Measurements from ENCODE around the gene BICD1.

Gene BICD1

GRCh38 chr12:32240162-32240561, 133.5 kb downstream of the BICD1 start:
- no peak for DNase-seq (ENCODE audit: low read depth in 3 of 3, low spot score in 1 of 3)

DNA sequence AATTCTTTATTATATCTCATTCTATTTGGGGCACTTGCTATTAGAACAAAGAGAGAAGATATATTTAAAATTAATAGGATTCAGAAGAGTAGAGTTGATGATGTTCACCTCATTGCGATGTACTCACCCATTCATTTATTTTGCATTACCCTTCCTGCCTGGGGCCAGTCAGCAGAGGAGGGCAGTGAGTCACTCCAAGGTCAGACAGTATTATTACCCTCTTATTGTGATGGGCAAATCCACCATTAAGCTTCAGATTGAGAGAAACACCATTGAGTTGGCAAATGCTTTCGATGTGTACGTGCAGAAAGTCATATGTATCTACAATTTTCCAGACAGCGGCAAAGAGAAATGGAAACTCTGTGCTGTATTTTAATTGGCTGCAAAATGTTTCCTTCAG, 134.2 kb downstream of the BICD1 start:
- no peak for DNase-seq (ENCODE audit: low read depth in 3 of 3, low spot score in 1 of 3)

DNA sequence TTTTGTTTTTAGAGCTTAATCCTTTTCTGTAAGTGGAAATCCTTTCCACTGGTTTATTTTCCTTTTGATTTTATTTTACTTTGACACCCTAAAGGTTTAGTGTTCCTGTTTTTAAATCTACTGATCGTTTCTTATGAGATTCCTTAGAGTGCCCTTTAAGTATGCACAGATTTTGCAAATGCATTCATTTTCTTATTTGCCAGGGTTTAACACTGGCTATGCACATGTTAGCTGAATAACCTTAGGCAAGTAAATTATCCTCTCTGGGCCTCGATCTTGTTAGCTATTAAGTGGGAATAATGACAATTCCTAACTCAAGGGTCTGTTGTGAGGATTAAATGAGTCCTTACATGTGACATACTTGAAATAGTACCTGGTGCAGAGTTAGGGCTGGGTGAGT, 136.0 kb downstream of the BICD1 start:
- DNase-seq (ENCODE audit: low read depth in 3 of 3, low spot score in 1 of 3) = no peak

GRCh38 chr12:32248441-32249140, 141.9 kb downstream of the BICD1 start:
- DNase-seq (ENCODE audit: low read depth in 3 of 3, low spot score in 1 of 3) = no peak

GRCh38 chr12:32249777-32250176, 143.1 kb downstream of the BICD1 start:
- DNase-seq (ENCODE audit: low read depth in 3 of 3, low spot score in 1 of 3) = no peak

DNA sequence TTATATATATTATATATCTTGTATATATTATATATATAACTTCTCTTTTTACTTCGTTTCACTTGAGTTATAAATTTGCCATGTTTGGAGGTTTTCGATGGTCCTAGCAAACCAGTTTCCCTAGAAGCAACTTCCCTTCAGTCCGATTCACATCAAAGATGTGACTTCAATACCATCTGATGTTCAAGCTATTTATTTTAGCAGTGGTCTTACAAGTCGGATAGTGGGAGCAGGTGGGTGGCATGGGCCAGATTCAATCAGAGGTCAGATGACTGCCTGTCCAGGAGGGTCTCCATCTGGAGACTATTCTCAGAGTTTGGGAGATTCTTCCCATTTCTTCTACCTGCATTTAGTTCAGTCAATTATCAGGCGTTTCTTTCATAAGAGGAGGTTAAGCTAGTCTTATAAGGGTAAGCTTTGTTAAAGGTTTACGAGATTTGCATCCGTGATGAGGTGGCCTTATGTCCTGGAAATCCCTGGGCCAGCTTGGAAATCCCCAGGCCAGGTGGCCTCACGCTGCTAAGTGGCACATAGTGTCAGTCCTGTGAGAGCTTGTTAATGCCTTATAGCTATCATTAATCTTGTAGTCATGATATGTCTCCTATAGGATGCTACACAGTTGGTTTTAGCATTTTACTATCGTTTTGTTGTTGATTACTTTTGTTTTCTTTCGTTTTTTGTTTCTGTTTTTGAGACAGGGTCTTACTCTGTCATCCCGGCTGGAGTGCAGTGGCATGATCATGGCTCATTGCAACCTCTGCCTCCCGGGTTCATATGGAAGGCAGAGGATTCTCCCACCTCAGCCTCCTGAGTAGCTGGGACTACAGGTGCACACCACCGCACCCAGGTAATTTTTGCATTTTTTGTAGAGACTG, 145.8 kb downstream of the BICD1 start:
- no peak for DNase-seq (ENCODE audit: low read depth in 3 of 3, low spot score in 1 of 3)

DNA sequence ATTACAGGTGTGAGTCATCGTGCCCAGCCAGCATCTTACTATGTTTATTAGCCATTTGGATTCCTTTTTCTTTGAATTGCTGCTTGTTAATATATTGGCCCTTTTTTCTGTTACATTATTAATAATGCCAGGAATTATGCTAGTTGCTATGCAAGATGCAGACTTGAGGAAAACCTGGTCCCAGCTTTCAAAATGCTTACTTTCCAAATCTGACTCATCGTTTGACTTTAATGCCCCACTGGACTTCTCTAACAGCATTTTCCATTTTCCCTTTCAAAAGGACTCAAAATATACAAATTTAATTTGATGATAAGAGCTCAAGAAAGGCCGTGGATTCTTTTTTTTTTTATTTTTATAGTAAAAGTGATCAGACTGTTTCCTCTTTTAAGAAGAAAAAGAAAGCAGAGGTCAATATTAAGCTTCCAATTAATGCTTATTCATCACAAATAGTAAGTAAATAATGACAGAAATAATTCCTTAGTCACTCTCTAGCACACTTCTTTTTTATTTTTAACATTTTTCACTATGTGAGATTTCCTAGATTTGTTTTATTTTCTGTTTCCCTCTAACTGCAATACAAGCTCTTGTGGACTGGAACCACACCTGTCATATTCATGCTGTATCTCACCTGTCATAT, 146.6 kb downstream of the BICD1 start:
- DNase-seq (ENCODE audit: low read depth in 3 of 3, low spot score in 1 of 3) = no peak

DNA sequence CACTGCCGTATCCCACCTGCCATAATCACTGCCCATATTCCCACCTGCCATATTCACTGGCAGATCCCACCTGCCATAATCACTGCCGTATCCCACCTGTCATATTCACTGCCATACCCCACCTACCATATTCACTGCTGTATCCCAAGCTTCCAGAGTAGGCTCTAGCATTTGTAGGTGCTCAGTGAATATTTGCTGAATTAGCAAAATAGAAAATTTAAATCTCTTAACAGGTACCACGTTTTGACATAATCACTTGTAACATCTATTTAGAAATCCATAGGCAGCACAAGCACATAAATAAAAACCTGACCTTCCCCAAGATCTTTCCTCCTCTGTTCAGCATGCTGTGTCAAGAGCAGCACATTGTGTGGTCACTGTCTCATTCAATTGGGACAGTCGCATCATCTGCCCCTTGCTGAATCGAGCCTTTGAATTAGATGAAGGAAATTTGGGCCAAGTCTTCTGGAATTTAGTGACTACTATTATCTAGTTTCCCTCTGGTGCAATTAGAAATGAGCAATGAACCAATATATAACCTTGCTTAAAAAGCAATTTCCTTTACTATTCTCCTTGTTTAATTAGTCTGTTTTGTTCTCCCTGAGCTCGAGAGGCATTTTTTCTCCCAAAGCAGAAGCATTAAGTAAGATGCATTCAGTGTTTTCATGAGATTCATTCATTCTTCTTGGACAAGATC, 147.8 kb downstream of the BICD1 start:
- no peak for DNase-seq (ENCODE audit: low read depth in 3 of 3, low spot score in 1 of 3)

- no peak for DNase-seq (ENCODE audit: low read depth in 3 of 3, low spot score in 1 of 3)
Measured at GRCh38 chr12:32255588-32255987, 148.9 kb downstream of the BICD1 start.

DNA sequence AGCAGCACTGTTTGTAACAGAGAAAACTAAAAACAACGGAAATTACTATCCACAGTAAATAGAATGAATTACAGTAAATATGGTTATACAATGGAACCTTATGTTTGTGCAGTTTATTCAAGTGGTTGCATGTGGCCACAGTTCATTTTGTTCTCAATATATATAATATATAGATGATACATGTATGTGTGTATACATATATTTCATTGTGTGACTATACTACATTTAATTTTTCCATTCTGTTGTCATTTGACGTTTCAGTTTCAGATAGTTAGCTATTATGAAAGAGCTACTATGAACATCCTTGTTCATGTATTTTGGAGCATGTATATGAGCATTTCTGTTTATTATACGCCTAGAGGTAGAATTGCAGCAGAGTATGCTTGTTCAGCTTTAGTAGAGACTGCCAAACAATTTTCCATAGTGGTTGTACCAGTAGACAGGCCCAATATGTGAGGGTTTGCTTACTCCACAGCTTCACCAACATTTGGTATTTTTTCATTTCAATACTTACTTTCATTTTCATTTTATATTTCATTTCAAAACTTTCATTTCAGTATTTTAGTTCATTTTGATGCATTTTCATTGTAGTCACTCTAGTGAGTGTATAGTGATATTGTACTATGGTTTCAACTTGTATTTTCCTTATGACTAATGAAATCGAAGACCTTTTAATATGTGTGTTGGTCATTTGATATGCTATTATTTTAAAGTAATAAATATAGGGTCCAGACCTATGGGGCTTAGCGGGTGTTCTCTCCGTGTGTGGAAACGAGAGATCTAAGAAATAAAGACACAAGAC, 151.2 kb downstream of the BICD1 start:
- DNase-seq (ENCODE audit: low read depth in 3 of 3, low spot score in 1 of 3) = no peak

DNA sequence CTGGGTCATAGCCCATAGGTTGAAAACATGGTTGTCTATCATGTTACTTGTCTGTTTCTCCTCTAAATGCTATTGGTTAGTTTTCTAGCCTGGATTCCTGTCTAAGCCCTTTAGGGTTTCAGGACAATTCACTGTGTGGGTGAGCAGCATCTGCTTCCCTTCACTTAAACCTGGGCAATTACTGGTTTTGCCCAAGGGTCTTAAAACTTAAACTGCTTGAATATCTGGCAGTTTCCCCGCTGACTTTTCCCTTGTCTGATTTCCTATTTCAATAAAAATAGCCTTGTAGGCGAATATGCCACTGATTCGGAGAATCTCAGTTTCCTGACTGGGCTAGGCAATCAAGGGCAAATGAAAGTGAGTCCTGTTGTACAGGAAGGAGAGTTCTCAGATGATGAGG, 154.0 kb downstream of the BICD1 start:
- no peak for DNase-seq (ENCODE audit: low read depth in 3 of 3, low spot score in 1 of 3)

- DNase-seq (ENCODE audit: low read depth in 3 of 3, low spot score in 1 of 3) = no peak
Measured at GRCh38 chr12:32261638-32262037, 155.0 kb downstream of the BICD1 start.

GRCh38 chr12:32264961-32265360, 158.3 kb downstream of the BICD1 start:
- no peak for DNase-seq (ENCODE audit: low read depth in 3 of 3, low spot score in 1 of 3)

- no peak for DNase-seq (ENCODE audit: low read depth in 3 of 3, low spot score in 1 of 3)
Measured at GRCh38 chr12:32265456-32265855, 158.8 kb downstream of the BICD1 start.

- no peak for DNase-seq (ENCODE audit: low read depth in 3 of 3, low spot score in 1 of 3)
Measured at GRCh38 chr12:32265951-32266350, 159.3 kb downstream of the BICD1 start.

- DNase-seq (ENCODE audit: low read depth in 3 of 3, low spot score in 1 of 3) = no peak
Measured at GRCh38 chr12:32266756-32267155, 160.1 kb downstream of the BICD1 start.

DNA sequence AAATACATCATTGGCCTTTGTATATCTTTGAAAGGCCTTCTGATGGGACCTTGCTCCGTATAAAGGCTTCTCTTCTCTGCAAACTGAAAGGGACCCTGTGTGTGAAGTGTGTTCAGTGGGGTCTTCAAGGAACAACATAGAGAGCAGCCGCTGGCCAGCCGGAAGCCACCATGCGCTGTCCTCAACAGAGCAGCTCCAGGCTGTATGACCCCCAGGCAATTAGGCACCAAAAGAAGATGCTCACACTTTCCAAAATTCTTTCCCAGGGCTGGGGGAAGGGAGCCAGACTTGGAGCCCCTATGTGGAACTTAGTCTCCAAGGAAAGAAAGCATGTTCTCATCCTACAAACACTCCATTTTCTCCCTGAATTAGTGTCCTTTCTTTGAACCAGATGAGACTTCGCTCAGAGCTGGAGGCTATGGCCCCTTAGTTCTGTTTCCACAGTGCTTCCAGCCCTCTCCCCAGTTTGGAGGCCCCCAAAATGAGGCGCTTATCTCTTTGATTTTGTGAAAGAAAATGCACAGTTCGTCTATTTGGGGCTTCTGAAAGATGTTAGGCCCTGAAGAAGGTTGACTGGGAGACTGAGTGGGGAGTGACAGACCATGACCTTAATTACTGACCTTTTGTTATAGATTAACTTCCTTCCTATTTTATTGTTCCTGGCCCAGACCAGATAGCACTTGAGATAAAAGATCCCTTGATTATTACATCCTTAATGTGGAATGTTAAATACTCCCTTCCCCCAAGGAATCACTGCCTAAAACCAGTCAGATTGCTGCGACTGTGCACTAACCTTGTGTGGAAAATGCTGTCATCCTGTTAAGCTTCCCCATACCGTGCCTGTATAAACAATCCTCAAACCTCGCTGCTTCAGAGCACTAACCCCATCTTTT, 164.4 kb downstream of the BICD1 start:
- no peak for DNase-seq (ENCODE audit: low read depth in 3 of 3, low spot score in 1 of 3)

DNA sequence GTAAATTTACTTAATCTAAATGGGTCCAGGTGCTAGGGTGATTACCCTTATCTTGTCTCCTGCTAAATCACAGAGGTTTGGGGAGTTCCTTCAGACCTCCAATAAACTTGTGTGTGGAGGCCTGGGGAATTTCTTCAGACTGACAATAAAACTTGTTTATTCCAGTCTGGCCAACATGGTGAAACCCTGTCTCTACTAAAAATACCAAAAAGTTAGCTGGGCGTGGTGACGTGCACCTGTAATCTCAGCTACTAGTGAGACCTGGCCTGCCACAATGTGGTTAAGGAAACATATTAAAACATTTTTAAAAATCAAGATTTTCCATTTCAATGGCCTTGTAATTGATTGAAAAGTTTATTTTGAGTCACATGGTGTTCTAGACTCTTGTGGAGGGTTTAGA, 165.8 kb downstream of the BICD1 start:
- no peak for DNase-seq (ENCODE audit: low read depth in 3 of 3, low spot score in 1 of 3)

DNA sequence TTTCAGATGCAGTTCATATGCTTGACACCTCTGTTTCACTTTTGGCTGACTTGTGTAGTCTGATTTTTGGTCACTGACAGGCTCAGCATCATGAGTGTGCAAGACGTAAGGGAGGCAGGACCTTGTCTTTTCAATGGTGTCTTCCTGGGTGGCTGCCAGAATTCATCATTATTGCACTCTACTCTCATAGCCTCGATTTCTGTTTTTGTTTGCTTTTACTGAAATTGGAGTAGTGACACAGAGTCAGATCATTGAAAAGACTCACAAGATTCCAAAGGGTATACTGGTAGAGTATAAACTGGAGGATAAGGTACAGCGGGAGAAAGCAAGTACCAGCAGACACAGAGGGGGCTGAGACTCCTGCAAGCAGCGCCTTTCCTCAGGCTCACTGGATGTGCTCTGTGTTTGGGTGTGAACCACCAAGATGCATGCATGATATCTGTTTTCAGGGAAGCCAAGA, 166.4 kb downstream of the BICD1 start:
- no peak for DNase-seq (ENCODE audit: low read depth in 3 of 3, low spot score in 1 of 3)

- DNase-seq (ENCODE audit: low read depth in 3 of 3, low spot score in 1 of 3) = peak in 1 of 3 donors; percentile 7
Measured at GRCh38 chr12:32273712-32274111, 167.1 kb downstream of the BICD1 start.
